ENCODE data around the gene DOCK6. TPM values are rescaled to one million over a fixed set of nuclear protein-coding genes. Genes with fewer than 3 reads are reported as not detected.

DOCK6 gene
- total and polyA plus RNA-seq, 10 of the 15 experiments (the other 5 are each of a cell fraction or from before 2014, with no cell fraction given): 0.76 to 24.8 (median 4.7) TPM

- Histone ChIP-seq H3K27me3 (replicated peaks in 1 of 2; ENCODE audit: control insufficient read depth in 2 of 2, insufficient read depth in 2 of 2, low read length in 1 of 2) (no peaks in the 10 kb centered on the region), H4K20me1 (ENCODE audit: control insufficient read depth, insufficient read depth) (no peaks in the 10 kb centered on the region), H3K4me3 (no peak overlapping the region), H3K9me3 (replicated peaks; ENCODE audit: control insufficient read depth, insufficient read depth, low read length) (no peaks in the 10 kb centered on the region), H3K4me2 (ENCODE audit: control insufficient read depth, insufficient read depth) (no peak overlapping the region; the same call in 1 of the 2 replicates), H3K27ac (ENCODE audit: control insufficient read depth, insufficient read depth) (no peak overlapping the region), H3K4me1 (ENCODE audit: control insufficient read depth, insufficient read depth, low read length) (peaks cover 5% of the 10 kb centered on the region; the same call in 1 of the 2 replicates), H3K36me3 (ENCODE audit: control insufficient read depth in 2 of 2, insufficient read depth in 2 of 2, low read length in 1 of 2) (no peaks in the 10 kb centered on the region), H3K9ac (ENCODE audit: control insufficient read depth, insufficient read depth, low read length) (no peak overlapping the region), H2AFZ (ENCODE audit: control insufficient read depth, low read depth, low read length) (0 out of 2 replicates have a peak overlapping the region, but pooled peaks have one; percentile 2), H3K79me2 (ENCODE audit: control insufficient read depth, insufficient read depth, low read length) (no peaks in the 10 kb centered on the region)
- SMC1A ChIA-PET (ENCODE audit: uncharacterized antibody, unreplicated experiment): interaction anchor here (1.3 kb wide), 1 partner anchor 113 kb away, joined by 4 read pairs; no protein-coding TSS in a partner anchor
- ATAC-seq: peak; percentile 59
- RAD21 ChIA-PET (ENCODE audit: unreplicated experiment): no interaction called here
- CTCF ChIA-PET: interaction anchor here (1.3 to 1.5 kb wide), 2 partner anchors 9 to 10 kb away, joined by 3 to 6 read pairs; no protein-coding TSS in a partner anchor
- no TSS peak for BruUV-seq (replicated peaks)
- POLR2A ChIA-PET: no interaction called here
- TF ChIP-seq BHLHE40 (IDR thresholded peaks at IDR 0.05; ENCODE audit: borderline replicate concordance in 1 of 2, low read depth in 2 of 2, low read length in 1 of 2) (peak; percentile 24 to 54; a peak in 1 of 4 replicates), SMARCA5 (IDR thresholded peaks at IDR 0.05) (no peak)
- in situ Hi-C loops (cut with MboI): no loop called here
- 58% methylated on average over 19 of the region's 19 CpGs for WGBS (ENCODE audit: insufficient coverage, insufficient replicate concordance, low lambda C conversion rate, missing lambda C conversion rate)
- FAIRE-seq: no peak
- DNase-seq (ENCODE audit: low read depth, low spot score): peak; percentile 8
- intact Hi-C loops (cut with micrococcal nuclease; ENCODE audit: unreplicated experiment): no loop called here
Observed at GRCh38 chr19:11264452-11265176, 2.3 kb upstream of the DOCK6 start.

- DNase-seq (ENCODE audit: low read depth, low spot score) (no peak), ATAC-seq (no peak), FAIRE-seq (no peak)
- Histone ChIP-seq H2AFZ (ENCODE audit: control insufficient read depth, low read depth, low read length) (no peak overlapping the region), H3K9me3 (replicated peaks; ENCODE audit: control insufficient read depth, insufficient read depth, low read length) (no peaks in the 10 kb centered on the region), H4K20me1 (ENCODE audit: control insufficient read depth, insufficient read depth) (no peaks in the 10 kb centered on the region), H3K36me3 (ENCODE audit: control insufficient read depth in 2 of 2, insufficient read depth in 2 of 2, low read length in 1 of 2) (no peaks in the 10 kb centered on the region), H3K27ac (ENCODE audit: control insufficient read depth, insufficient read depth) (no peak overlapping the region), H3K4me2 (ENCODE audit: control insufficient read depth, insufficient read depth) (no peak overlapping the region), H3K27me3 (replicated peaks in 1 of 2; ENCODE audit: control insufficient read depth in 2 of 2, insufficient read depth in 2 of 2, low read length in 1 of 2) (no peaks in the 10 kb centered on the region), H3K4me1 (ENCODE audit: control insufficient read depth, insufficient read depth, low read length) (peaks cover 5% of the 10 kb centered on the region; the same call in 1 of the 2 replicates), H3K9ac (ENCODE audit: control insufficient read depth, insufficient read depth, low read length) (no peak overlapping the region), H3K4me3 (no peak overlapping the region), H3K79me2 (ENCODE audit: control insufficient read depth, insufficient read depth, low read length) (no peaks in the 10 kb centered on the region)
- in situ Hi-C loops (cut with MboI) (no loop called here), intact Hi-C loops (cut with micrococcal nuclease; ENCODE audit: unreplicated experiment) (no loop called here)
- ChIA-PET POLR2A (no interaction called here), CTCF (interaction anchor here (1.0 to 1.5 kb wide), 3 partner anchors 8 to 114 kb away, joined by 3 to 6 read pairs (median 5); no protein-coding TSS in a partner anchor), SMC1A (ENCODE audit: uncharacterized antibody, unreplicated experiment) (no interaction called here), RAD21 (ENCODE audit: unreplicated experiment) (no interaction called here)
- TF ChIP-seq CHD4 (IDR thresholded peaks at IDR 0.05) (no peak), HDGF (IDR thresholded peaks at IDR 0.05) (no peak), ETV6 (conservative IDR thresholded peaks at IDR 0.05 in 1 of 2, IDR thresholded peaks at IDR 0.05 in 1 of 2; ENCODE audit: borderline replicate concordance in 1 of 2, low read depth in 1 of 2) (no peak), RAD21 (IDR thresholded peaks at IDR 0.05; ENCODE audit: insufficient read depth, low read depth, low read length) (no peak), CUX1 (IDR thresholded peaks at IDR 0.05; ENCODE audit: insufficient replicate concordance, low read depth, low read length) (no peak)
- TF ChIP-seq, protein P1, sequence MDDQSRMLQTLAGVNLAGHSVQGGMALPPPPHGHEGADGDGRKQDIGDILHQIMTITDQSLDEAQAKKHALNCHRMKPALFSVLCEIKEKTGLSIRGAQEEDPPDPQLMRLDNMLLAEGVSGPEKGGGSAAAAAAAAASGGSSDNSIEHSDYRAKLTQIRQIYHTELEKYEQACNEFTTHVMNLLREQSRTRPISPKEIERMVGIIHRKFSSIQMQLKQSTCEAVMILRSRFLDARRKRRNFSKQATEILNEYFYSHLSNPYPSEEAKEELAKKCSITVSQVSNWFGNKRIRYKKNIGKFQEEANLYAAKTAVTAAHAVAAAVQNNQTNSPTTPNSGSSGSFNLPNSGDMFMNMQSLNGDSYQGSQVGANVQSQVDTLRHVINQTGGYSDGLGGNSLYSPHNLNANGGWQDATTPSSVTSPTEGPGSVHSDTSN (IDR thresholded peaks at IDR 0.05; ENCODE audit: insufficient replicate concordance, low read depth, low read length): no peak
- BruUV-seq (replicated peaks): no TSS peak
- 99% methylated on average over 6 of the region's 6 CpGs for WGBS (ENCODE audit: insufficient coverage, insufficient replicate concordance, low lambda C conversion rate, missing lambda C conversion rate)
Observed at GRCh38 chr19:11263726-11264125, 1.4 kb upstream of the DOCK6 start.
